GM12873 (cell line): ENCODE measurements around the gene ARPC1B.

Source experiments
- TF ChIP-seq, protein P1 (sequence below): IDR thresholded peaks from 2 replicates; pipeline ENCODE4 v1.5.1; 2012; ENCODE audit warnings: low read depth, mild to moderate bottlenecking, moderate library complexity, low read length, control low read depth; ENCODE audit not compliant: insufficient read depth; ENCODE audit errors: missing control alignments

Gene ARPC1B

GRCh38 chr7:99365318-99366141 lies 9.0 kb upstream of the ARPC1B start:
- TF ChIP-seq, protein P1, sequence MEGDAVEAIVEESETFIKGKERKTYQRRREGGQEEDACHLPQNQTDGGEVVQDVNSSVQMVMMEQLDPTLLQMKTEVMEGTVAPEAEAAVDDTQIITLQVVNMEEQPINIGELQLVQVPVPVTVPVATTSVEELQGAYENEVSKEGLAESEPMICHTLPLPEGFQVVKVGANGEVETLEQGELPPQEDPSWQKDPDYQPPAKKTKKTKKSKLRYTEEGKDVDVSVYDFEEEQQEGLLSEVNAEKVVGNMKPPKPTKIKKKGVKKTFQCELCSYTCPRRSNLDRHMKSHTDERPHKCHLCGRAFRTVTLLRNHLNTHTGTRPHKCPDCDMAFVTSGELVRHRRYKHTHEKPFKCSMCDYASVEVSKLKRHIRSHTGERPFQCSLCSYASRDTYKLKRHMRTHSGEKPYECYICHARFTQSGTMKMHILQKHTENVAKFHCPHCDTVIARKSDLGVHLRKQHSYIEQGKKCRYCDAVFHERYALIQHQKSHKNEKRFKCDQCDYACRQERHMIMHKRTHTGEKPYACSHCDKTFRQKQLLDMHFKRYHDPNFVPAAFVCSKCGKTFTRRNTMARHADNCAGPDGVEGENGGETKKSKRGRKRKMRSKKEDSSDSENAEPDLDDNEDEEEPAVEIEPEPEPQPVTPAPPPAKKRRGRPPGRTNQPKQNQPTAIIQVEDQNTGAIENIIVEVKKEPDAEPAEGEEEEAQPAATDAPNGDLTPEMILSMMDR: peak; percentile 75

- TF ChIP-seq, protein P1: no peak
Measured at GRCh38 chr7:99366646-99367045, 7.9 kb upstream of the ARPC1B start.

GRCh38 chr7:99368750-99369389 lies 5.7 kb upstream of the ARPC1B start:
- TF ChIP-seq, protein P1: no peak

- TF ChIP-seq, protein P1: no peak
Measured at GRCh38 chr7:99369767-99370391, 4.7 kb upstream of the ARPC1B start.

DNA sequence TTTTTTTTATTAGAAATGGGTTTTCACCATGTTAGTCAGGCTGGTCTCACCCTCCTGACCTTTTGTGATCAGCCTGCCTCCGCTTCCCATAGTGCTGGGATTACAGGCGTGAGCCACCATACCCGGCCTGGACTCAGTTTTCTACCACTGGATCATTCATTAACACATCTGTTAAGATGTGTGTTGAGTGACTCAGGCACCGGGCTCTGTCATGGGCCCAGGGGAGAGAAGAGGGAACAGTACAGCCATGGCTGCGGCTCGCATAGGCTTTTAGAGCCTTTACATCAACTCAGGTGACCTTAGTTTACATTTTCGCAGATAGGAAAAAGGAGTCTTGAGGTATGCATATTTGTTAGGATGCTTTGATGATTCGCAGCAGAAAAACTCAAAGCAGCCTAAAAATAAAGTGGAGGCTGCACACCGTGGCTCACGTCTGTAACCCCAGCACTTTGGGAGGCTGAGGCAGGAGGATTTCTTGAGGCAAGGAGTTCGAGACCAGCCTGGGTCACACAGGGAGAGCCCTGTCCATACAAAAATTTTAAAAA lies 3.1 kb upstream of the ARPC1B start:
- TF ChIP-seq, protein P1: no peak

DNA sequence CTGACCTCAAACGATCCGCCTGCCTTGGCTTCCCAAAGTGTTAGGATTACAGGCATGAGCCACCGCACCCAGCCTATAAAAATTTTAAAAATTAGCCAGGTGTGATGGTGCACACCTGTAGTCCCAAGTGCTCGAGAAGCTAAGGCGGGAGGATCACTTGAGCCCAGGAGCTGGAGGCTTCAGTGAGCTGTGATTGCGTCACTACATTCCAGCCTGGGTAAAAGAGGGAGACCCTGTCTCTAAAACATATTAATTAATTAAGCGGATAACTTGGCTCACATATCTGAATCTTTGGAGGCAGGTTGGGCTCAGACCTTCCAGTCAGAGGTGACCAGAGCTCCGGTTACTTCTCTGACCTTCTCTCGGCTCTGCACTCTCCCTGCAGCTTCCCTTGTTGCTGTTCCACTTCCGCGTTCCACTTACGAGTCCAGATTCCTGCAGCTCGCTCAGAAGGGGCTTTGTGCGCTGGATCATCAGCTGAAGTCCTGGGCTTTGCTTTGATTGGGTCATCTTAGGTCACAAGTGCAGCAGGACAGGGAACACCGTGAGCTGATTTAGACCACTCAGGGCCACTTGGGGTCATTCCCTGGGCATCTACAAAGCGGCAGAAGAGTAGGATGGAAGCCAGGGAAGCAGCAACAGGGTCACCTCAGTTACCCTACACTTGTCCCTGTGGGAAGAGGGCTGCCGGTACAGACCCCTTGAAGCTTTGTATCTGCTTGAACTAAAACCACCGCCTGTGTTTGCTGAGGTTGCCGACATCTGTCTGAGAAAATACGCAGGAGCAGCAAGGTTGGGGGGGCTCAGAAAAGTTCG lies 2.0 kb upstream of the ARPC1B start:
- TF ChIP-seq, protein P1: no peak
